ENCODE results near the gene ADPRS. TPM values are rescaled to one million over a fixed set of nuclear protein-coding genes. Genes with fewer than 3 reads are reported as not detected.

ADPRS gene
- total and polyA plus RNA-seq, 2 donors (not counting 3 experiments of a cell fraction or from before 2014, with no cell fraction given), result 32.9 to 48.1 TPM

- Histone ChIP-seq H3K4me2 (ENCODE audit: insufficient read depth, low read length) (no peak overlapping the region), H2AFZ (ENCODE audit: low read depth, low read length) (no peak overlapping the region), H3K9me1 (replicated peaks; ENCODE audit: control insufficient read depth, extremely low read depth, insufficient read depth, low read length) (no peaks in the 10 kb centered on the region), H4K20me1 (replicated peaks; ENCODE audit: control insufficient read depth, extremely low read depth, insufficient read depth, low read length) (no peaks in the 10 kb centered on the region), H3K4me1 (ENCODE audit: control insufficient read depth, extremely low read depth, insufficient read depth, low read length) (peaks cover 33% of the 10 kb centered on the region), H3K27ac (ENCODE audit: insufficient read depth, low read depth, low read length) (no peak overlapping the region), H3K36me3 (ENCODE audit: control insufficient read depth in 2 of 2, extremely low read depth in 1 of 2, insufficient read depth in 2 of 2, low read length in 2 of 2) (peaks cover 4 to 11% of the 10 kb centered on the region in 2 experiments), H3K9ac (replicated peaks; ENCODE audit: extremely low read depth, insufficient read depth, low read length) (no peak overlapping the region), H3K27me3 (ENCODE audit: control insufficient read depth in 2 of 2, insufficient read depth in 2 of 2, low read length in 2 of 2) (no peaks in the 10 kb centered on the region), H3K9me3 (replicated peaks; ENCODE audit: control insufficient read depth, insufficient read depth, low read length) (no peaks in the 10 kb centered on the region), H3K4me3 (replicated peaks in 1 of 3; ENCODE audit: insufficient read depth in 1 of 3, low read depth in 1 of 3, low read length in 3 of 3) (no peak overlapping the region), H3K79me2 (ENCODE audit: control insufficient read depth, insufficient read depth, low read length) (peaks cover 36% of the 10 kb centered on the region)
- FAIRE-seq (no peak), DNase-seq (ENCODE audit: low read depth, low spot score) (no peak)
- dilution Hi-C loops (cut with MboI; ENCODE audit: extremely low pct_ligation_motif_present, low sequenced_read_pairs), result no loop called here
- BruUV-seq (replicated peaks), result no TSS peak
- intact Hi-C loops (cut with micrococcal nuclease), result no loop called here
- TF ChIP-seq MYC (IDR thresholded peaks at IDR 0.05; ENCODE audit: low read depth, low read length), result no peak
- TF ChIP-seq POLR2AphosphoS5 (IDR thresholded peaks at IDR 0.05; ENCODE audit: insufficient read depth, low read depth, low read length), result no peak
- TF ChIP-seq EZH2 (IDR thresholded peaks at IDR 0.05; ENCODE audit: borderline replicate concordance, low read depth, low read length, severe bottlenecking), result no peak
- TF ChIP-seq FOS (IDR thresholded peaks at IDR 0.05; ENCODE audit: borderline replicate concordance, insufficient read depth, low read length), result no peak
- no peak for TF ChIP-seq GATA2 (IDR thresholded peaks at IDR 0.05; ENCODE audit: insufficient read depth, insufficient read length, low read depth, low read length)
- TF ChIP-seq, protein P1, sequence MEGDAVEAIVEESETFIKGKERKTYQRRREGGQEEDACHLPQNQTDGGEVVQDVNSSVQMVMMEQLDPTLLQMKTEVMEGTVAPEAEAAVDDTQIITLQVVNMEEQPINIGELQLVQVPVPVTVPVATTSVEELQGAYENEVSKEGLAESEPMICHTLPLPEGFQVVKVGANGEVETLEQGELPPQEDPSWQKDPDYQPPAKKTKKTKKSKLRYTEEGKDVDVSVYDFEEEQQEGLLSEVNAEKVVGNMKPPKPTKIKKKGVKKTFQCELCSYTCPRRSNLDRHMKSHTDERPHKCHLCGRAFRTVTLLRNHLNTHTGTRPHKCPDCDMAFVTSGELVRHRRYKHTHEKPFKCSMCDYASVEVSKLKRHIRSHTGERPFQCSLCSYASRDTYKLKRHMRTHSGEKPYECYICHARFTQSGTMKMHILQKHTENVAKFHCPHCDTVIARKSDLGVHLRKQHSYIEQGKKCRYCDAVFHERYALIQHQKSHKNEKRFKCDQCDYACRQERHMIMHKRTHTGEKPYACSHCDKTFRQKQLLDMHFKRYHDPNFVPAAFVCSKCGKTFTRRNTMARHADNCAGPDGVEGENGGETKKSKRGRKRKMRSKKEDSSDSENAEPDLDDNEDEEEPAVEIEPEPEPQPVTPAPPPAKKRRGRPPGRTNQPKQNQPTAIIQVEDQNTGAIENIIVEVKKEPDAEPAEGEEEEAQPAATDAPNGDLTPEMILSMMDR (IDR thresholded peaks at IDR 0.05; ENCODE audit: extremely low read depth in 1 of 2, insufficient read depth in 1 of 2, low read depth in 1 of 2, low read length in 2 of 2), result no peak
- TF ChIP-seq POLR2A (IDR thresholded peaks at IDR 0.05; ENCODE audit: low read depth, low read length), result no peak
- no peak for TF ChIP-seq JUN (IDR thresholded peaks at IDR 0.05; ENCODE audit: borderline replicate concordance, insufficient read depth, insufficient read length, low read depth)
- TF ChIP-seq, protein P2, sequence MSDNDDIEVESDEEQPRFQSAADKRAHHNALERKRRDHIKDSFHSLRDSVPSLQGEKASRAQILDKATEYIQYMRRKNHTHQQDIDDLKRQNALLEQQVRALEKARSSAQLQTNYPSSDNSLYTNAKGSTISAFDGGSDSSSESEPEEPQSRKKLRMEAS (IDR thresholded peaks at IDR 0.05; ENCODE audit: insufficient read depth, insufficient read length), result no peak
- CTCF ChIA-PET, result no interaction called here
- POLR2A ChIA-PET, result no interaction called here
Measured at GRCh38 chr1:36139521-36139920, 50.8 kb downstream of the ADPRS start.

Measured in endothelial cell of umbilical vein (primary cell).